NCI-H82 treated with DMSO at 0.1 percent for 48 hours (cell line): ENCODE measurements around the gene RPS3.
"Not testable (repeated sequence)": the region's sequence is repeated elsewhere in the genome, so short reads cannot be mapped to it uniquely, and the experiment has no call there.

Source experiments
- DNase-seq: peaks from one replicate; lab custom pipeline; 2025; ENCODE audit not compliant: unreplicated experiment; lab: John Stamatoyannopoulos, UW

Gene RPS3

DNA sequence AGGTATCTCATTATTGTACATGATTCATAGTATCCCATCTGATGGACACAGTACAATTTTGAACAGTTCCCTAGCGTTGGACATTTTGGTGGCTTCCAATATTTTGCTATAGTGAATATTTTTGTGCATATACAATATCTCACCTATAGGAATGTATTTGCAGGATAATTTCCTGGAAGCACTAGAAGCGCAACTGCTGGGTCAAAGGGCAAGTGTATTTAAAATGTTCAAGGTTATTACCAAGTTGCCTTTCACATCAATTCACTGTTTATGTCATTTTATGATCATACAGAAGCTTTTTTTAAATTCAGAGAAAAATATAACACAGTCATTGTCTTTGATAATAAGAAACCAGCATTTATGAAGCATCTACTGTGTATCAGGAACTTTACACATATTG, 19.1 kb upstream of the RPS3 start:
- no peak for DNase-seq

DNA sequence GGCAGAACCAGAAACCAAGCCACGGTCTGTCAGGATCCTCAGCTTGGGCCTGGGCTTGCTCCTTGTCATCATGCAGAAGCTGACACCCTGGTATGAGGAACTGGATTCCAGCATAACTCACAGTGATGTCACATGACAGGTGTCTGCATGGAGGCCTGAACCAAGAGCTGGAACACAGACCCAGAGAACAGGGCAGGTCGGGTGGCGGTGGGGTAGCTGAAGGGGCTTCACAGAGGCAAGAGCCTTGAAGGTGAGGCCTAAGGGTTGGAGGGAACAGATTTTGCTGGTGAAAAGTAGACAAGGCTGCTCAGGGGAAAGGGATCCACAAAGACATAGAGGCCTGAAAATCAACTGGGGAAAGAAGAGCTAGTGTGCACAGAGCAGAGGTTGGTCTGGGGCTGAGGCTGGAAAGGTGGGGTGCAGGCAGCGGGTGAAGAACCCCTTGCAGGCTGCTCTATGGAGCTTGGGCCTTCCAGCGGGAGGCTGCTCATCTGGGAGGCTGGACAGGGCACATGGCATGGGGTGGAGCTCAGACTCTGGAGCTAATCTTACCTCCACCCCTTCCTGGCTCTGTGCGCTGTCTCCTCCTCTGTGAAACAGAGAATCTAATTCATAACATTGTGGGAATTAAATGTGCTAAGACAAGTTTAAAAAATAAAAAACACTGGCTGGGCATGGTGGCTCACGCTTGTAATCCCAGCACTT, 18.4 kb upstream of the RPS3 start:
- DNase-seq, result no peak

GRCh38 chr11:75383246-75383645, 16.1 kb upstream of the RPS3 start:
- DNase-seq, result no peak

GRCh38 chr11:75384438-75385080, 14.8 kb upstream of the RPS3 start:
- peak; percentile 19 for DNase-seq

- DNase-seq, result no peak
These were observed 12.2 kb upstream of the RPS3 start for GRCh38 chr11:75386942-75387630.

GRCh38 chr11:75387736-75388294, 11.5 kb upstream of the RPS3 start:
- DNase-seq, result no peak

GRCh38 chr11:75388386-75389275, 10.7 kb upstream of the RPS3 start:
- peak; percentile 76 for DNase-seq

- no peak for DNase-seq
These were observed 10.1 kb upstream of the RPS3 start for GRCh38 chr11:75389276-75389605.

DNA sequence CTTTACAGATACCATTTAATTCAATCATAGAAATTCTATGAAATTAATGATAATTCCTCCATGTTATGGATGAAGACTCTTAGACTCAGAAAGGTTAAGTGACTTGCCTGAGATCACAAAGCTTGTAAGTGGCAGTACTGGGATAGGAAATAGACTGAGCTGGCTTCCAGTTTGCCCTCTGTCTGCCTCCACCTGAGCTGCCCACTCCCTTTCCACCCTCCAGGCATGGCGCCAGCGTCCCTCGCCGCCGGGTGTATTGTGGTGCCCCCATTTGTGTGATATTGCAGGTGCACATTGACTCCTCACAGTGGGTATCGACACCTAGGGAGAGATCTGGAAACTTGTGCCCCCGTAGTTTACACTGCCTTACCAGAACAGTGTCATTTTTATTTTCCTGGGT, 9.4 kb upstream of the RPS3 start:
- no peak for DNase-seq

DNA sequence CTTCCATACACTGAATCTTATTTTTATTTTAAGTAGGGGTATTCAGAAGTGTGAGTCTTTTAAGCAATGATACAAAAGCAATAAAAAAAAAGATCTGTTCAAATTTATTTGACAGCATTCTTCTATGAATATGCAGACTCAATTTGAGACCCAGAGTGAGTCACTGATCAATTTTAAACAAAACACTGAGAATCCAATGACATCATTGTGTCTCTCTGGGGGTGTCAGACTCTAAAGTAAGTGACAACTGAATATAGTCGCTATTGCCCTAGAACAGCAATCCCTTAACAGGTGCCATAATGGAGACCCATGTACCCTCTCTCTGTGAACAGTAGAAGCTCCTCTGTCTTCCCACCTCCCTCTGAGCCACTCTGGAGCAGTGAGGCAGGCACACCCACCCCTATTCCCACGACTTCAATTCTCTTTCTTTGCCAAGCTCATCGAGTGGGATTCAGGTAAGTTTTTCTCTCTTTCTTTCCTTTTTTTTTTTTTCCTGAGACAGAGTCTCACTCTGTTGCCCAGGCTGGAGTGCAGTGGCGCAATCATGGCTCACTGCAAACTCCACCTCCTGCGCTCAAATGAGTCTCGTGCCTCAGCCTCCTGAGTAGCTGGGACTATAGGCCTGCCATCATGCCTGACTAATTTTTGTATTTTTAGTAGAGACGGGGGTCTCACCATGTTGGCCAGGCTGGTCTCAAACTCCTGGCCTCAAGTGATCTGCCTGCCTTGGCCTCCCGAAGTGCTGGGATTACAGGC, 5.1 kb upstream of the RPS3 start:
- no peak for DNase-seq

DNA sequence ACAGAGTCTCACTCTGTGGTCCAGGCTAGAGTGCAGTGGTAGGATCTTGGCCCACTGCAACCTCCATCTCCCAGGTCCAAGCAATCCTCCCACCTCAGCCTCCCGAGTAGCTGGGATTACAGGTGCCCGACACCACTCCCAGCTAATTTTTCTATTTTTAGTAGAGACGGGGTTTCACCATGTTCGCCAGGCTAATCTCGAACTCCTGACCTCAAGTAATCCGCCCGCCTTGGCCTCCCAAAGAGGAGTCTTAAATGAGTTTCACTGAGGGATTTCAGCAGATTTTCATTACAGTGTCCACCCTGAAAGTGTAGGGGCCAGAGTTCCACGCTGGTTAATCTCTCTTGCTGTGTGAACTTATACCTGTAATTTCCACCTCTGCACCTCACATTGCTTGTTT, 412 bp upstream of the RPS3 start:
- no peak for DNase-seq

GRCh38 chr11:75400146-75400865, 988 bp downstream of the RPS3 start:
- DNase-seq, result no peak

GRCh38 chr11:75402002-75402773, 2.9 kb downstream of the RPS3 start:
- no peak for DNase-seq

DNA sequence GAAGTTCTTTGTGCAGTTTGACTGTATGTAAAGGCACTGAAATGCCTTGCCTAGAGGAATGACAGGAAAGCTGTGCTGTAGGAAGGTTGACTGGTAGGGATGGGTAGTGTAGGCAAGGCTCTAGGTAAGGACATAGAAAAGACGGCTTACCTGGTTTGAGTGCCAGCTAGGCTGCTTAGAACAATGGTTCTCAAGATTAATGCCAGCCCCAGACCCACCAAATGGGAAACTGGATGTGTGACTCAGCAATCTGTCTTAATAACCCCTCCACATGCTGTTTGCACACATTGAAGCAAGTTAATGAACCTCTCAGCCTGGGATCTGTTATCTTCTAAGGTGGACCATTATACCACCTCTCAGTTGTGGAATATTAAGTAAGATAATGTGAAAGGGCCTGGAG, 3.7 kb downstream of the RPS3 start:
- no peak for DNase-seq

GRCh38 chr11:75403983-75404658, 4.8 kb downstream of the RPS3 start:
- DNase-seq, result no peak

DNA sequence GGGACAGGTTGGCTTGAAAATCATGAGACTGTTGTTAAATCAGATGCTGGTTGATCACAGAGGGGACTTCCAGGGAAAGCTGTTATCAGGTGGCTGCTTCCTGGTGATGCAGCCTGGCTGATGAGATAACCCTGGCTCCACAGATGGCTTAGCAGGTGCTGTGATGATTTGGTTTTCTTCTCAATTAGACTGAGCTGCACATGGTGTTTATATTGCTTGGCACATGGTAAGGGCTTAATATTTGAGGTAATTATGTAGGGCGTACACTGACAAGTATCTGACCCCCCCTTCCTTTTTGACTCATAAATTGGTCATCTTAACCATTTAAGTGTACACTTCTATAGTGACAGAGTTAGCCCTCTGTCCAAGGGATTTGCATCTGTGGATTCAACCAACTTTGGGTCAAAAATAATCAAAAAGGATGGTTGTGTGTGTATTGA, 7.0 kb downstream of the RPS3 start:
- DNase-seq, result peak; percentile 53

GRCh38 chr11:75408957-75409219, 9.6 kb downstream of the RPS3 start:
- DNase-seq, result no peak

GRCh38 chr11:75409971-75410370, 10.7 kb downstream of the RPS3 start:
- DNase-seq, result not testable (repeated sequence)

DNA sequence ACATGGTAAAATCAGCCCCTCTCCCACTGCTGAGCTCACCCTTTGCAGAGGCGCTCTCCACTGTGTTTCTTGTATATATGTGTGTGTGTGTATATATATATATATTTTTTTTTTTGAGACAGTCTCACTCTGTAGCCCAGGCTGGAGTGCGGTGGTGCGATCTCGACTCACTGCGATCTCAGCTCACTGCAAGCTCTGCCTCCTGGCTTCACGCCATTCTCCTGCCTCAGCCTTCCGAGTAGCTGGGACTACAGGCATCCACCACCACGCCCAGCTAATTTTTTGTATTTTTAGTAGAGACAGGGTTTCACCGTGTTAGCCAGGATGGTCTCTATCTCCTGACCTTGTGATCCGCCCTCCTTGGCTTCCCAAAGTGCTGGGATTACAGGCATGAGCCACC, 13.8 kb downstream of the RPS3 start:
- DNase-seq, result not testable (repeated sequence)
